ENCODE measurements around the gene MDN1. TPM values are rescaled to one million over a fixed set of nuclear protein-coding genes. Genes with fewer than 3 reads are reported as not detected.

Gene MDN1
- total and polyA plus RNA-seq, 2 of the 13 experiments (the other 11 are each of a cell fraction or from before 2014, with no cell fraction given): 18.8 to 52.9 TPM

DNA sequence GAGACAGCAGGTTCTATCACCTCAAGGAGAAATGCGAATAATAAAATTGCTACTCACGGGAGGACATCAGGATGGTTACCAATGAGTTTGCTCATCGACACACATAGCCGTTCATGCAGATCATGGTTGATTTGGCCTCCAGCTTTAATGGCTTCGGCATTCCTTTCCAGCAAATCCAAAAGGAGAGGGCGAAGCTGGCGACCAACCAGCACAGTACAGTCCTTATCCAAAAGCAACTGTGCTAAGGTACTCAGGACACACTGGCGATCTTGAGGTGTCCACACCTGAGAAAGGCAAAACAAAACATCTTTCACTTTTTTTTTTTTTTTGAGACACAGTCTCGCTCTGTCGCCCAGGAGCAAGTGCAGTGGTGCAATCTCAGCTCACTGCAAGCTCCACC lies 16.3 kb downstream of the MDN1 start:
- TF ChIP-seq ZFP90 (CRISPR knock-in tag; IDR thresholded peaks at IDR 0.05; ENCODE audit: borderline replicate concordance): no peak
- no peak for TF ChIP-seq MED8 (CRISPR knock-in tag; IDR thresholded peaks at IDR 0.05; ENCODE audit: insufficient replicate concordance)
- no peak for TF ChIP-seq ESRRA (CRISPR knock-in tag; IDR thresholded peaks at IDR 0.05; ENCODE audit: low read depth)
- TF ChIP-seq EZH2 (conservative IDR thresholded peaks at IDR 0.05; ENCODE audit: low read depth, low read length): no peak
- no peak for TF ChIP-seq SIX1 (CRISPR knock-in tag; IDR thresholded peaks at IDR 0.05; ENCODE audit: borderline replicate concordance)
- TF ChIP-seq ZNF567 (CRISPR knock-in tag; IDR thresholded peaks at IDR 0.05; ENCODE audit: borderline replicate concordance): no peak
- TF ChIP-seq ZNF790 (CRISPR knock-in tag; IDR thresholded peaks at IDR 0.05; ENCODE audit: borderline replicate concordance): no peak
- TF ChIP-seq, protein P1, sequence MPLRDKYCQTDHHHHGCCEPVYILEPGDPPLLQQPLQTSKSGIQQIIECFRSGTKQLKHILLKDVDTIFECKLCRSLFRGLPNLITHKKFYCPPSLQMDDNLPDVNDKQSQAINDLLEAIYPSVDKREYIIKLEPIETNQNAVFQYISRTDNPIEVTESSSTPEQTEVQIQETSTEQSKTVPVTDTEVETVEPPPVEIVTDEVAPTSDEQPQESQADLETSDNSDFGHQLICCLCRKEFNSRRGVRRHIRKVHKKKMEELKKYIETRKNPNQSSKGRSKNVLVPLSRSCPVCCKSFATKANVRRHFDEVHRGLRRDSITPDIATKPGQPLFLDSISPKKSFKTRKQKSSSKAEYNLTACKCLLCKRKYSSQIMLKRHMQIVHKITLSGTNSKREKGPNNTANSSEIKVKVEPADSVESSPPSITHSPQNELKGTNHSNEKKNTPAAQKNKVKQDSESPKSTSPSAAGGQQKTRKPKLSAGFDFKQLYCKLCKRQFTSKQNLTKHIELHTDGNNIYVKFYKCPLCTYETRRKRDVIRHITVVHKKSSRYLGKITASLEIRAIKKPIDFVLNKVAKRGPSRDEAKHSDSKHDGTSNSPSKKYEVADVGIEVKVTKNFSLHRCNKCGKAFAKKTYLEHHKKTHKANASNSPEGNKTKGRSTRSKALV (CRISPR knock-in tag; IDR thresholded peaks at IDR 0.05): no peak
- no peak for TF ChIP-seq AGO1 (IDR thresholded peaks at IDR 0.05; ENCODE audit: low read depth, low read length, poor library complexity, severe bottlenecking)
- TF ChIP-seq, protein P2, sequence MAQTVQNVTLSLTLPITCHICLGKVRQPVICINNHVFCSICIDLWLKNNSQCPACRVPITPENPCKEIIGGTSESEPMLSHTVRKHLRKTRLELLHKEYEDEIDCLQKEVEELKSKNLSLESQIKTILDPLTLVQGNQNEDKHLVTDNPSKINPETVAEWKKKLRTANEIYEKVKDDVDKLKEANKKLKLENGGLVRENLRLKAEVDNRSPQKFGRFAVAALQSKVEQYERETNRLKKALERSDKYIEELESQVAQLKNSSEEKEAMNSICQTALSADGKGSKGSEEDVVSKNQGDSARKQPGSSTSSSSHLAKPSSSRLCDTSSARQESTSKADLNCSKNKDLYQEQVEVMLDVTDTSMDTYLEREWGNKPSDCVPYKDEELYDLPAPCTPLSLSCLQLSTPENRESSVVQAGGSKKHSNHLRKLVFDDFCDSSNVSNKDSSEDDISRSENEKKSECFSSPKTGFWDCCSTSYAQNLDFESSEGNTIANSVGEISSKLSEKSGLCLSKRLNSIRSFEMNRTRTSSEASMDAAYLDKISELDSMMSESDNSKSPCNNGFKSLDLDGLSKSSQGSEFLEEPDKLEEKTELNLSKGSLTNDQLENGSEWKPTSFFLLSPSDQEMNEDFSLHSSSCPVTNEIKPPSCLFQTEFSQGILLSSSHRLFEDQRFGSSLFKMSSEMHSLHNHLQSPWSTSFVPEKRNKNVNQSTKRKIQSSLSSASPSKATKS (CRISPR knock-in tag; IDR thresholded peaks at IDR 0.05): no peak
- TF ChIP-seq AGO2 (optimal IDR thresholded peaks at IDR 0.05; ENCODE audit: low read depth, low read length): no peak
- TF ChIP-seq, protein P3, sequence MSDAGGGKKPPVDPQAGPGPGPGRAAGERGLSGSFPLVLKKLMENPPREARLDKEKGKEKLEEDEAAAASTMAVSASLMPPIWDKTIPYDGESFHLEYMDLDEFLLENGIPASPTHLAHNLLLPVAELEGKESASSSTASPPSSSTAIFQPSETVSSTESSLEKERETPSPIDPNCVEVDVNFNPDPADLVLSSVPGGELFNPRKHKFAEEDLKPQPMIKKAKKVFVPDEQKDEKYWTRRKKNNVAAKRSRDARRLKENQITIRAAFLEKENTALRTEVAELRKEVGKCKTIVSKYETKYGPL (CRISPR knock-in tag; IDR thresholded peaks at IDR 0.05): no peak
- no peak for TF ChIP-seq SNAPC2 (CRISPR knock-in tag; IDR thresholded peaks at IDR 0.05)
- TF ChIP-seq, protein P4, sequence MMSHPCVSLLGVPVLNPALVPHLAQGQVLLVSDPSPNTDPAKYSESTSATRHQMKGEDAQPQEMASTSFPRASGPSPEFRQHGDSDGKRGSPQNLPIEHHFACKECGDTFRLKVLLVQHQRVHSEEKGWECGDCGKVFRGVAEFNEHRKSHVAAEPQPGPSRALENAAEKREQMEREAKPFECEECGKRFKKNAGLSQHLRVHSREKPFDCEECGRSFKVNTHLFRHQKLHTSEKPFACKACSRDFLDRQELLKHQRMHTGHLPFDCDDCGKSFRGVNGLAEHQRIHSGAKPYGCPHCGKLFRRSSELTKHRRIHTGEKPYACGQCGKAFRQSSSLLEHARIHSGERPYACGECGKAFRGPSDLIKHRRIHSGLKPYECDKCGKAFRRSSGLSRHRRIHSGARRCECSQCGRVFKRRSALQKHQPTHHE (CRISPR knock-in tag; IDR thresholded peaks at IDR 0.05; ENCODE audit: borderline replicate concordance): no peak
- TF ChIP-seq XBP1 (CRISPR knock-in tag; IDR thresholded peaks at IDR 0.05): no peak
- no peak for TF ChIP-seq ZNF234 (CRISPR knock-in tag; conservative IDR thresholded peaks at IDR 0.05)
- no peak for TF ChIP-seq ZNF772 (CRISPR knock-in tag; IDR thresholded peaks at IDR 0.05)
- no peak for TF ChIP-seq ZNF451 (CRISPR knock-in tag; IDR thresholded peaks at IDR 0.05)
- no peak for TF ChIP-seq MEIS2 (CRISPR knock-in tag; IDR thresholded peaks at IDR 0.05)
- no peak for TF ChIP-seq ZNF101 (CRISPR knock-in tag; IDR thresholded peaks at IDR 0.05; ENCODE audit: borderline replicate concordance, low read depth)
- BruUV-seq (replicated peaks): no TSS peak
- peaks cover 41% of the 10 kb centered on the region for H3K79me2 ChIP-seq (ENCODE audit: insufficient read depth, low read length)
- H3K9ac ChIP-seq (ENCODE audit: insufficient read depth, low read depth, low read length): no peak overlapping the region
- in situ Hi-C loops (cut with HindIII; ENCODE audit: extremely low pct_ligation_motif_present, low pct_unique_long_range_greater_than_20kb): no loop called here
- H3K9me3 ChIP-seq (ENCODE audit: low read length): no peaks in the 10 kb centered on the region
- H3K27ac ChIP-seq (ENCODE audit: extremely low read length, insufficient read depth, low read length): no peak overlapping the region
- H3K4me3 ChIP-seq (replicated peaks in 1 of 3; ENCODE audit: insufficient read depth in 1 of 3, low read depth in 2 of 3, low read length in 3 of 3): no peak overlapping the region
- ChIA-PET CTCF (ENCODE audit: low intra/inter-chr PET ratio, low total read pairs) (no interaction called here), POLR2A (no interaction called here)
- no peak overlapping the region for H2AFZ ChIP-seq (ENCODE audit: low read length)
- FAIRE-seq (no peak), DNase-seq (ENCODE audit: low spot score) (no peak), ATAC-seq (no peak)
- no peaks in the 10 kb centered on the region for H4K20me1 ChIP-seq (ENCODE audit: insufficient read depth, low read length)
- 95% methylated on average over 10 of the region's 10 CpGs for WGBS (ENCODE audit: low lambda C conversion rate)
- H3K36me3 ChIP-seq (replicated peaks in 1 of 2; ENCODE audit: control insufficient read depth in 1 of 2, insufficient read depth in 2 of 2, low read length in 2 of 2): peaks cover 9 to 34% of the 10 kb centered on the region in 2 experiments
- H3K4me1 ChIP-seq (ENCODE audit: insufficient read depth, low read length): no peaks in the 10 kb centered on the region
- intact Hi-C loops (cut with micrococcal nuclease; ENCODE audit: unreplicated experiment): no loop called here
- no peak overlapping the region for H3K4me2 ChIP-seq (ENCODE audit: low read depth, low read length)
- H3K27me3 ChIP-seq (ENCODE audit: control insufficient read depth in 1 of 2, insufficient read depth in 2 of 2, low read length in 2 of 2): no peaks in the 10 kb centered on the region

All from HepG2 (cell line).